HEK293 (cell line): ENCODE measurements around the gene STEAP3.

Experiments
- CTCF ChIA-PET: fragments of 350-600 bp; formaldehyde crosslinking; extraction: SDS; loops from one replicate; lab custom pipeline; 2021; ENCODE audit warnings: antibody characterized with exemption; lab: Yijun Ruan, JAX
- POLR2A ChIA-PET: fragments of 300-600 bp; formaldehyde crosslinking; extraction: SDS; loops from one replicate; lab custom pipeline; 2020; ENCODE audit warnings: antibody characterized with exemption, inconsistent platforms; lab: Yijun Ruan, JAX
- H3K27ac ChIP-seq: fragments of 200-500 bp; sonication (Bioruptor generic); 2 replicates; pipeline ENCODE4 v1.5.1; 2014; ENCODE audit warnings: low read depth, low read length, control low read depth, inconsistent platforms; ENCODE audit errors: extremely low read depth
- H3K36me3 ChIP-seq, 2 experiments: fragments of 200-500 bp in 1 of 2; sonication (Bioruptor generic) in 1 of 2; 1 replicate in 1 of 2; 2 replicates in 1 of 2; pipeline ENCODE4 v1.5.1; 2014 to 2017; ENCODE audit warnings: inconsistent platforms in 2 of 2, low read length in 2 of 2; ENCODE audit not compliant: control insufficient read depth in 2 of 2, insufficient read depth in 1 of 2
- H3K4me1 ChIP-seq: fragments of 200-500 bp; sonication (Bioruptor generic); 2 replicates; pipeline ENCODE4 v1.5.1; 2014; ENCODE audit warnings: mild to moderate bottlenecking, low read length, inconsistent platforms; ENCODE audit not compliant: control insufficient read depth, insufficient read depth
- H3K4me3 ChIP-seq: 2 replicates; pipeline ENCODE4 v1.5.1; 2011; ENCODE audit warnings: low read depth, mild to moderate bottlenecking, control low read depth, low read length, moderate library complexity
- H3K9me3 ChIP-seq: fragments of 200-500 bp; sonication (Bioruptor generic); 2 replicates; pipeline ENCODE4 v1.5.1; 2014; ENCODE audit warnings: low read depth, low read length, inconsistent platforms; ENCODE audit not compliant: control insufficient read depth, insufficient read depth
- GLI2 ChIP-seq: fragments of 450-650 bp; formaldehyde crosslinking; IDR thresholded peaks from 2 replicates; pipeline ENCODE4; 2017; ENCODE audit warnings: missing biosample characterization, missing genetic modification characterization, low read depth, borderline replicate concordance
- GLIS1 ChIP-seq: fragments of 450-650 bp; formaldehyde crosslinking; IDR thresholded peaks from 2 replicates; pipeline ENCODE4 v1.5.1; 2016; ENCODE audit warnings: missing biosample characterization, missing genetic modification characterization
- HOXD13 ChIP-seq: sonication (generic); formaldehyde crosslinking; IDR thresholded peaks from 2 replicates; pipeline ENCODE4 v1.8.0; 2022; ENCODE audit warnings: missing genetic modification reagents, borderline replicate concordance
- IKZF3 ChIP-seq: fragments of 450-650 bp; IDR thresholded peaks from 2 replicates; pipeline ENCODE4 v1.5.0; 2018; ENCODE audit warnings: missing biosample characterization, mild to moderate bottlenecking, missing genetic modification characterization, moderate library complexity
- KLF7 ChIP-seq: fragments of 450-650 bp; formaldehyde crosslinking; IDR thresholded peaks from 2 replicates; pipeline ENCODE4 v1.5.1; 2016; ENCODE audit warnings: missing biosample characterization, missing genetic modification characterization, borderline replicate concordance
- KLF8 ChIP-seq: fragments of 450-650 bp; formaldehyde crosslinking; IDR thresholded peaks from 2 replicates; pipeline ENCODE4 v1.5.1; 2016; ENCODE audit warnings: missing biosample characterization, missing genetic modification characterization
- MEIS1 ChIP-seq: sonication (generic); formaldehyde crosslinking; IDR thresholded peaks from 2 replicates; pipeline ENCODE4 v1.8.1; 2022; ENCODE audit warnings: missing genetic modification reagents, mild to moderate bottlenecking, borderline replicate concordance
- SALL2 ChIP-seq: fragments of 450-650 bp; formaldehyde crosslinking; IDR thresholded peaks from 2 replicates; pipeline ENCODE4 v1.5.0; 2017; ENCODE audit warnings: missing biosample characterization, mild to moderate bottlenecking, missing genetic modification characterization, borderline replicate concordance
- SETDB1 ChIP-seq: IDR thresholded peaks from one replicate; pipeline ENCODE4 v1.6.1; 2017; ENCODE audit warnings: mild to moderate bottlenecking, low read length, moderate library complexity, mixed read lengths; ENCODE audit not compliant: insufficient read length
- ZBTB17 ChIP-seq: fragments of 450-650 bp; formaldehyde crosslinking; IDR thresholded peaks from 2 replicates; pipeline ENCODE4 v1.5.1; 2016; ENCODE audit warnings: missing biosample characterization, missing genetic modification characterization
- ZBTB7A ChIP-seq: fragments of 450-650 bp; formaldehyde crosslinking; IDR thresholded peaks from 2 replicates; pipeline ENCODE4 v1.5.1; 2016; ENCODE audit warnings: low read depth, missing biosample characterization, missing genetic modification characterization
- ZIC2 ChIP-seq: fragments of 450-650 bp; formaldehyde crosslinking; IDR thresholded peaks from 2 replicates; pipeline ENCODE4 v1.5.1; 2016; ENCODE audit warnings: missing biosample characterization, missing genetic modification characterization
- ZNF140 ChIP-seq: fragments of 450-650 bp; formaldehyde crosslinking; IDR thresholded peaks from 2 replicates; pipeline ENCODE4 v1.5.1; 2016; ENCODE audit warnings: missing biosample characterization, missing genetic modification characterization
- ZNF174 ChIP-seq: fragments of 450-650 bp; formaldehyde crosslinking; IDR thresholded peaks from 2 replicates; pipeline ENCODE4 v1.5.0; 2017; ENCODE audit warnings: missing biosample characterization, mild to moderate bottlenecking, missing genetic modification characterization
- ZNF18 ChIP-seq: fragments of 450-650 bp; formaldehyde crosslinking; IDR thresholded peaks from 2 replicates; pipeline ENCODE4 v1.5.1; 2016; ENCODE audit warnings: missing biosample characterization, missing genetic modification characterization
- ZNF26 ChIP-seq: fragments of 450-650 bp; formaldehyde crosslinking; IDR thresholded peaks from 2 replicates; pipeline ENCODE4 v1.5.1; 2016; ENCODE audit warnings: missing biosample characterization, missing genetic modification characterization
- ZNF266 ChIP-seq: fragments of 450-650 bp; formaldehyde crosslinking; IDR thresholded peaks from 2 replicates; pipeline ENCODE4 v1.5.1; 2016; ENCODE audit warnings: missing biosample characterization, missing genetic modification characterization, low read depth
- ZNF302 ChIP-seq: fragments of 450-650 bp; formaldehyde crosslinking; IDR thresholded peaks from 2 replicates; pipeline ENCODE4 v1.5.1; 2016; ENCODE audit warnings: missing biosample characterization, missing genetic modification characterization, low read depth
- ZNF350 ChIP-seq: fragments of 450-650 bp; formaldehyde crosslinking; IDR thresholded peaks from 2 replicates; pipeline ENCODE4 v1.5.0; 2017; ENCODE audit warnings: missing biosample characterization, mild to moderate bottlenecking, missing genetic modification characterization
- ZNF404 ChIP-seq: fragments of 450-650 bp; formaldehyde crosslinking; IDR thresholded peaks from 2 replicates; pipeline ENCODE4 v1.5.1; 2017; ENCODE audit warnings: missing biosample characterization, missing genetic modification characterization
- ZNF416 ChIP-seq: fragments of 450-650 bp; formaldehyde crosslinking; IDR thresholded peaks from 2 replicates; pipeline ENCODE4 v1.5.1; 2016; ENCODE audit warnings: missing biosample characterization, missing genetic modification characterization
- ZNF433 ChIP-seq: fragments of 450-650 bp; formaldehyde crosslinking; IDR thresholded peaks from 2 replicates; pipeline ENCODE4 v1.5.1; 2016; ENCODE audit warnings: missing biosample characterization, missing genetic modification characterization, low read depth
- ZNF501 ChIP-seq: fragments of 450-650 bp; formaldehyde crosslinking; IDR thresholded peaks from 2 replicates; pipeline ENCODE4 v1.5.1; 2016; ENCODE audit warnings: missing biosample characterization, missing genetic modification characterization
- ZNF558 ChIP-seq: fragments of 450-650 bp; formaldehyde crosslinking; IDR thresholded peaks from 2 replicates; pipeline ENCODE4 v1.5.1; 2016; ENCODE audit warnings: missing biosample characterization, missing genetic modification characterization
- ZNF561 ChIP-seq: fragments of 450-650 bp; IDR thresholded peaks from 2 replicates; pipeline ENCODE4 v1.5.1; 2018; ENCODE audit warnings: missing biosample characterization, missing genetic modification characterization, borderline replicate concordance
- ZNF621 ChIP-seq: fragments of 450-650 bp; formaldehyde crosslinking; IDR thresholded peaks from 2 replicates; pipeline ENCODE4 v1.5.1; 2017; ENCODE audit warnings: missing biosample characterization, missing genetic modification characterization
- ZNF624 ChIP-seq: fragments of 450-650 bp; formaldehyde crosslinking; IDR thresholded peaks from 2 replicates; pipeline ENCODE4 v1.5.1; 2017; ENCODE audit warnings: missing biosample characterization, missing genetic modification characterization
- ZNF626 ChIP-seq: fragments of 450-650 bp; sonication (Bioruptor Pico); formaldehyde crosslinking; IDR thresholded peaks from 2 replicates; pipeline ENCODE4 v1.5.1; 2018; ENCODE audit warnings: missing biosample characterization, missing genetic modification characterization, inconsistent platforms
- ZNF677 ChIP-seq: fragments of 450-650 bp; IDR thresholded peaks from 2 replicates; pipeline ENCODE4 v1.5.0; 2018; ENCODE audit warnings: missing biosample characterization, mild to moderate bottlenecking, missing genetic modification characterization, moderate library complexity
- ZNF76 ChIP-seq: fragments of 450-650 bp; formaldehyde crosslinking; IDR thresholded peaks from 2 replicates; pipeline ENCODE4; 2016; ENCODE audit warnings: low read depth, missing biosample characterization, missing genetic modification characterization, borderline replicate concordance
- ZNF776 ChIP-seq: fragments of 450-650 bp; formaldehyde crosslinking; IDR thresholded peaks from 2 replicates; pipeline ENCODE4 v1.5.0; 2017; ENCODE audit warnings: missing biosample characterization, missing genetic modification characterization, borderline replicate concordance
- ZNF843 ChIP-seq: fragments of 450-650 bp; formaldehyde crosslinking; IDR thresholded peaks from 2 replicates; pipeline ENCODE4 v1.5.1; 2016; ENCODE audit warnings: missing biosample characterization, missing genetic modification characterization
- ZSCAN16 ChIP-seq: fragments of 450-650 bp; formaldehyde crosslinking; IDR thresholded peaks from 2 replicates; pipeline ENCODE4 v1.5.1; 2016; ENCODE audit warnings: missing biosample characterization, missing genetic modification characterization

STEAP3 gene

GRCh38 chr2:119245076-119245840 is 21.6 kb downstream of the STEAP3 start:
- Histone ChIP-seq H3K4me3 (no peak overlapping the region), H3K36me3 (peaks cover 0 to 46% of the 10 kb centered on the region in 2 experiments; a peak in 2 of 3 replicates), H3K4me1 (peaks cover 3% of the 10 kb centered on the region), H3K9me3 (no peaks in the 10 kb centered on the region), H3K27ac (no peak overlapping the region)
- POLR2A ChIA-PET: no interaction called here
- CTCF ChIA-PET: interaction anchor here (2.2 kb wide), 1 partner anchor 26 kb away, joined by 8 read pairs; no protein-coding TSS in a partner anchor
- no peak for TF ChIP-seq GLI2 (tag by site-specific recombination)
- no peak for TF ChIP-seq ZNF174 (tag by site-specific recombination)
- TF ChIP-seq ZNF140 (tag by site-specific recombination): no peak
- no peak for TF ChIP-seq ZNF266 (tag by site-specific recombination)
- no peak for TF ChIP-seq ZNF776 (tag by site-specific recombination)
- no peak for TF ChIP-seq ZNF302 (tag by site-specific recombination)
- no peak for TF ChIP-seq SETDB1
- TF ChIP-seq ZNF843 (tag by site-specific recombination): no peak
- TF ChIP-seq ZIC2: no peak
- no peak for TF ChIP-seq MEIS1 (CRISPR knock-in tag)
- TF ChIP-seq ZNF621 (tag by site-specific recombination): no peak
- no peak for TF ChIP-seq KLF7 (tag by site-specific recombination)
- no peak for TF ChIP-seq GLIS1 (tag by site-specific recombination)
- TF ChIP-seq ZNF433 (tag by site-specific recombination): no peak
- no peak for TF ChIP-seq ZNF626 (tag by site-specific recombination)
- no peak for TF ChIP-seq ZNF18
- TF ChIP-seq ZNF677 (tag by site-specific recombination): no peak
- no peak for TF ChIP-seq ZBTB17

- H3K27ac ChIP-seq: no peak overlapping the region
- no peaks in the 10 kb centered on the region for H3K9me3 ChIP-seq
- no peak for TF ChIP-seq ZNF404 (tag by site-specific recombination)
- TF ChIP-seq ZNF558 (tag by site-specific recombination): no peak
- no peak for TF ChIP-seq ZNF76 (tag by site-specific recombination)
- no peak for TF ChIP-seq ZNF350 (tag by site-specific recombination)
- TF ChIP-seq ZNF624 (tag by site-specific recombination): no peak
- no peak for TF ChIP-seq IKZF3
- TF ChIP-seq SALL2: no peak
- TF ChIP-seq ZNF26 (tag by site-specific recombination): no peak
- no peak for TF ChIP-seq ZSCAN16 (tag by site-specific recombination)
- no peak for TF ChIP-seq ZNF416 (tag by site-specific recombination)
- no peak for TF ChIP-seq ZNF561
- TF ChIP-seq KLF8 (tag by site-specific recombination): no peak
- TF ChIP-seq ZNF501 (tag by site-specific recombination): no peak
- no peak for TF ChIP-seq ZBTB7A
- TF ChIP-seq ZNF776 (tag by site-specific recombination): no peak
- no peak for TF ChIP-seq HOXD13 (CRISPR knock-in tag)
- H3K4me3 ChIP-seq: no peak overlapping the region
- POLR2A ChIA-PET: no interaction called here
- CTCF ChIA-PET: no interaction called here
- H3K36me3 ChIP-seq: peaks cover 0 to 51% of the 10 kb centered on the region in 2 experiments; a peak in 2 of 3 replicates
- no peaks in the 10 kb centered on the region; the same call in 1 of the 2 replicates for H3K4me1 ChIP-seq
Observed at GRCh38 chr2:119245841-119246230, 22.2 kb downstream of the STEAP3 start.
